Right kidney (tissue), 1 donor: ENCODE measurements around the gene FN1.

ENCODE experiments used
- DNase-seq: peaks from one replicate; pipeline ENCODE4 v3.0.0-alpha.2; 2016

Gene FN1

GRCh38 chr2:215407590-215408264, 28.1 kb downstream of the FN1 start:
- no peak for DNase-seq

- no peak for DNase-seq
These were observed 28.8 kb downstream of the FN1 start for GRCh38 chr2:215407061-215407460.

GRCh38 chr2:215405722-215406581, 29.9 kb downstream of the FN1 start:
- no peak for DNase-seq

GRCh38 chr2:215404348-215405012, 31.4 kb downstream of the FN1 start:
- DNase-seq = no peak

- no peak for DNase-seq
These were observed 32.2 kb downstream of the FN1 start for GRCh38 chr2:215403441-215404347.

GRCh38 chr2:215401896-215402379, 33.9 kb downstream of the FN1 start:
- DNase-seq = no peak

- no peak for DNase-seq
These were observed 36.7 kb downstream of the FN1 start for GRCh38 chr2:215399067-215399716.

- DNase-seq = no peak
These were observed 38.1 kb downstream of the FN1 start for GRCh38 chr2:215397632-215398341.

GRCh38 chr2:215396595-215397313, 39.1 kb downstream of the FN1 start:
- DNase-seq = no peak

- no peak for DNase-seq
These were observed 40.0 kb downstream of the FN1 start for GRCh38 chr2:215395687-215396460.

GRCh38 chr2:215394102-215394805, 41.6 kb downstream of the FN1 start:
- no peak for DNase-seq

- no peak for DNase-seq
These were observed 43.1 kb downstream of the FN1 start for GRCh38 chr2:215392687-215393270.

GRCh38 chr2:215392164-215392563, 43.7 kb downstream of the FN1 start:
- DNase-seq = no peak

- DNase-seq = no peak
These were observed 44.3 kb downstream of the FN1 start for GRCh38 chr2:215391531-215391930.

- no peak for DNase-seq
These were observed 45.3 kb downstream of the FN1 start for GRCh38 chr2:215390550-215390913.

- DNase-seq = no peak
These were observed 47.7 kb downstream of the FN1 start for GRCh38 chr2:215388002-215388728.

- DNase-seq = no peak
These were observed 49.3 kb downstream of the FN1 start for GRCh38 chr2:215386566-215386965.

GRCh38 chr2:215384710-215385109, 51.2 kb downstream of the FN1 start:
- no peak for DNase-seq
